Body of pancreas (tissue), 4 donors: ENCODE measurements around the gene IRF3. TPM values are rescaled to one million over a fixed set of nuclear protein-coding genes. Genes with fewer than 3 reads are reported as not detected.

Experiments used
- ATAC-seq: fragments of 150-250 bp; one replicate; pipeline ENCODE4 v1.9.1; 2016
- DNase-seq, 4 donors: peaks; one replicate each; pipeline ENCODE4 v3.0.0-alpha.2; 2019
- H3K27ac ChIP-seq, 4 donors: fragments of 200-600 bp; sonication (generic); 1 replicate in 3 of 4; 2 replicates in 1 of 4; pipeline versions ENCODE4 v1.5.1 to v1.6.1; 2016 to 2019; ENCODE audit warnings: mild to moderate bottlenecking in 1 of 4, mixed read lengths in 1 of 4, moderate library complexity in 1 of 4
- H3K27me3 ChIP-seq, 2 donors: fragments of 200-600 bp; sonication (generic); one replicate each; pipeline ENCODE4 v1.6.0; 2016; ENCODE audit warnings: mild to moderate bottlenecking in 1 of 2
- H3K36me3 ChIP-seq, 2 donors: fragments of 200-600 bp; sonication (generic); replicated peaks in 1 of 2; 2 replicates each; pipeline ENCODE4 v1.5.1; 2016; ENCODE audit warnings: low read depth in 2 of 2; ENCODE audit not compliant: insufficient read depth in 1 of 2
- H3K4me1 ChIP-seq: fragments of 200-600 bp; sonication (generic); one replicate; pipeline ENCODE4 v1.6.0; 2016
- H3K4me3 ChIP-seq, 2 donors: fragments of 200-600 bp; sonication (generic); 1 replicate in 1 of 2; 2 replicates in 1 of 2; pipeline ENCODE4 v1.5.1; 2016 to 2019
- H3K9me3 ChIP-seq, 3 donors: fragments of 200-600 bp; sonication (generic); 1 replicate in 2 of 3; 2 replicates in 1 of 3; pipeline ENCODE4 v1.5.1; 2016
- POLR2A ChIP-seq, 3 donors: fragments of 450-650 bp; IDR thresholded peaks; one replicate each; pipeline ENCODE4 v1.6.1; 2016; ENCODE audit warnings: antibody characterized with exemption in 3 of 3, mild to moderate bottlenecking in 2 of 3
- WGBS, 2 donors: methylation state at CpG; one replicate each; pipeline ENCODE4 v1.1.5; 2017; 5-methylcytosine and 5-hydroxymethylcytosine counted together
- intact Hi-C: fragments of 100-400 bp; cut with DNase I; formaldehyde crosslinking; loops from one replicate; pipeline ENCODE4 v1.15.1; 2023
- total RNA-seq, 2 donors: library from RNA; depleted of rRNA; stranded (reverse); fragments of >200 nt; gene quantifications; one replicate each; pipeline ENCODE4 v1.1.0, GENCODE V29; 2016
- TF ChIP-seq, protein P1 (sequence below), 7 experiments: fragments of 450-650 bp in 4 of 7; fragments of 200-600 bp in 3 of 7; sonication (generic) in 3 of 7; IDR thresholded peaks; one replicate each; pipeline ENCODE4 v1.5.1; 2016 to 2019; ENCODE audit warnings: antibody characterized with exemption in 7 of 7

Gene IRF3
- total RNA-seq, 2 donors from 2014 or later: 46.7 to 134 TPM

DNA sequence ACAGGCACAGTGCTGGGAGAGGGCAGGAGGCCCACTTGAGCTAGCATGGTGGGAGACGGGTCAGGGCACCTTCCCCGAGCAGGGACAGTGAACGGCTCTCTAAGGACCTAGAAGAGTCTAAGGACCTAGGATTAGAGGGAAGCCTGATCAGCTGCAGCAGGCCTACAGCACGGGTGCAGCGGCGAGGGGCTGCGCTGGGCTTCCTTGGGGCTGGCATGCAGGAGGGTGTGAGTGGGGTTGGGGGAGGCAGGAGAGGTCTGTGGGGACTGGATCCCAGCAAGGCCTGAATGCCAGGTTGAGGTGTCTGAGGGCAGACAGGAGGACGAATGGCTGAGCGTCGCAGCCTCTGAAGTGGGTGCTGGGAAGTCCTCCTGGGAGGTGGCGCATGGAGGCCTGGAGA lies 20.1 kb downstream of the IRF3 start:
- H3K36me3 ChIP-seq: peaks cover 0 to 3% of the 10 kb centered on the region in 2 donors

DNA sequence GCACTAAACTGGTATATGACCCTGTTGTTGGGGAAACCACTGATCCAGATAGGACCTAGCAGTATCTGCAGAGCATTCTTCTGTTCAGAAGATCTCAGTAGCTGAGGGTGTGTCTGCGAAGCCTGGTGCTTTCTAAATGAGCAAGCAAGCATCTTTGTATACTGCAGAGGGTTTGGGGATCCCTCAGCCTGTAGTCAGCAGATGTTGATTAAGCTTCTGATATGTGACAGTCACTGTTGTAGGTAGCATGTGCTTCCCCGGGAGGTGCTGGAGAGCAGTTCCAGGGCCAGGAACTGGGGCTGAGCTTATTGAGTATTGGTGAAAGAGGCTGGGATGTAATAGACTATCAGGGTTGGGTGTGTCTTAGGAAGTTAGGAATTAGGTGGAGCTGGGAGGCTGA lies 22.2 kb downstream of the IRF3 start:
- Histone ChIP-seq H3K4me3 (no peak overlapping the region), H3K27me3 (no peaks in the 10 kb centered on the region), H3K27ac (no peak overlapping the region), H3K9me3 (no peaks in the 10 kb centered on the region), H3K4me1 (peaks cover 45% of the 10 kb centered on the region), H3K36me3 (no peaks in the 10 kb centered on the region)
- WGBS, 2 donors: 64 to 65% methylated on average over 2 of the region's 2 CpGs
- no peak for TF ChIP-seq POLR2A (IDR thresholded peaks at IDR 0.05)
- TF ChIP-seq, protein P1, sequence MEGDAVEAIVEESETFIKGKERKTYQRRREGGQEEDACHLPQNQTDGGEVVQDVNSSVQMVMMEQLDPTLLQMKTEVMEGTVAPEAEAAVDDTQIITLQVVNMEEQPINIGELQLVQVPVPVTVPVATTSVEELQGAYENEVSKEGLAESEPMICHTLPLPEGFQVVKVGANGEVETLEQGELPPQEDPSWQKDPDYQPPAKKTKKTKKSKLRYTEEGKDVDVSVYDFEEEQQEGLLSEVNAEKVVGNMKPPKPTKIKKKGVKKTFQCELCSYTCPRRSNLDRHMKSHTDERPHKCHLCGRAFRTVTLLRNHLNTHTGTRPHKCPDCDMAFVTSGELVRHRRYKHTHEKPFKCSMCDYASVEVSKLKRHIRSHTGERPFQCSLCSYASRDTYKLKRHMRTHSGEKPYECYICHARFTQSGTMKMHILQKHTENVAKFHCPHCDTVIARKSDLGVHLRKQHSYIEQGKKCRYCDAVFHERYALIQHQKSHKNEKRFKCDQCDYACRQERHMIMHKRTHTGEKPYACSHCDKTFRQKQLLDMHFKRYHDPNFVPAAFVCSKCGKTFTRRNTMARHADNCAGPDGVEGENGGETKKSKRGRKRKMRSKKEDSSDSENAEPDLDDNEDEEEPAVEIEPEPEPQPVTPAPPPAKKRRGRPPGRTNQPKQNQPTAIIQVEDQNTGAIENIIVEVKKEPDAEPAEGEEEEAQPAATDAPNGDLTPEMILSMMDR (IDR thresholded peaks at IDR 0.05): no peak
- no peak for ATAC-seq
- DNase-seq: no peak
- intact Hi-C loops: no loop called here

More for the DNA sequence above, 20.1 kb downstream of the IRF3 start:
- Histone ChIP-seq H3K9me3 (no peaks in the 10 kb centered on the region), H3K27ac (no peak overlapping the region), H3K4me3 (no peak overlapping the region), H3K4me1 (peaks cover 31% of the 10 kb centered on the region), H3K27me3 (no peaks in the 10 kb centered on the region)
- intact Hi-C loops: no loop called here
- no peak for ATAC-seq
- no peak for DNase-seq
- TF ChIP-seq POLR2A (IDR thresholded peaks at IDR 0.05): no peak
- TF ChIP-seq, protein P1 (IDR thresholded peaks at IDR 0.05): no peak
- WGBS, 2 donors: 84 to 94% methylated on average over 11 of the region's 11 CpGs

DNA sequence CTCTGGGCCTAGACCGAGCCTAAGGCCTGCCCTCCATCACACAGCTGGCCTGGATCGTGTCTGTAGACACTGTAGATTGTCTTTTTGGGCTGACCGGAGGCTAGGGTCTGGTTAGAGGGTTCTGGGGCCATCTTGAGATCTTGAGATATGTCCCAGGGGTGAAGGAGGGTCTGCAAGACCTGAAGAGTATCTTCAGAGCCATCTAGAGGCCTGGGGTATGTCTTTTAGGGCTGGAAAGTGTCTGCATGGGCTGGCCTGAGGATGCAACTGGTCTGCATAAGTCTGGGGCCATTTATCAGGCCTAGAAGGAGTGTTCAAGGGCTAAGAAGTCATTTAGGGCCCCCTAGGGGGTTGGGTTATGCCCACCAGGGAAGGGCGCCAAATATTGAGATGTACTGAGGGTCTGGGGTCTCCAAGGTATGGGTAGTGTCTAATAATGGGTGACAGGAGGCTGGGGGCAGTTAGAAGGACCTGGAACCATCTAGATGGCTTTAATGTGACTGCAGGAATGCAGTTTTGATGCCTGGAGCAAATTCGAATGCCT lies 23.1 kb downstream of the IRF3 start:
- DNase-seq (no peak), ATAC-seq (no peak)
- Histone ChIP-seq H3K27ac (peak overlapping the region; percentile 69 to 96 (median 73)), H3K4me3 (peak overlapping the region; percentile 86 to 92), H3K9me3 (no peaks in the 10 kb centered on the region), H3K36me3 (no peaks in the 10 kb centered on the region), H3K27me3 (no peaks in the 10 kb centered on the region), H3K4me1 (peaks cover 54% of the 10 kb centered on the region)
- 2 to 6% methylated on average over 2 to 5 of the region's 5 CpGs for WGBS, 2 donors
- no peak for TF ChIP-seq POLR2A (IDR thresholded peaks at IDR 0.05)
- TF ChIP-seq, protein P1 (IDR thresholded peaks at IDR 0.05): no peak
- intact Hi-C loops: no loop called here

DNA sequence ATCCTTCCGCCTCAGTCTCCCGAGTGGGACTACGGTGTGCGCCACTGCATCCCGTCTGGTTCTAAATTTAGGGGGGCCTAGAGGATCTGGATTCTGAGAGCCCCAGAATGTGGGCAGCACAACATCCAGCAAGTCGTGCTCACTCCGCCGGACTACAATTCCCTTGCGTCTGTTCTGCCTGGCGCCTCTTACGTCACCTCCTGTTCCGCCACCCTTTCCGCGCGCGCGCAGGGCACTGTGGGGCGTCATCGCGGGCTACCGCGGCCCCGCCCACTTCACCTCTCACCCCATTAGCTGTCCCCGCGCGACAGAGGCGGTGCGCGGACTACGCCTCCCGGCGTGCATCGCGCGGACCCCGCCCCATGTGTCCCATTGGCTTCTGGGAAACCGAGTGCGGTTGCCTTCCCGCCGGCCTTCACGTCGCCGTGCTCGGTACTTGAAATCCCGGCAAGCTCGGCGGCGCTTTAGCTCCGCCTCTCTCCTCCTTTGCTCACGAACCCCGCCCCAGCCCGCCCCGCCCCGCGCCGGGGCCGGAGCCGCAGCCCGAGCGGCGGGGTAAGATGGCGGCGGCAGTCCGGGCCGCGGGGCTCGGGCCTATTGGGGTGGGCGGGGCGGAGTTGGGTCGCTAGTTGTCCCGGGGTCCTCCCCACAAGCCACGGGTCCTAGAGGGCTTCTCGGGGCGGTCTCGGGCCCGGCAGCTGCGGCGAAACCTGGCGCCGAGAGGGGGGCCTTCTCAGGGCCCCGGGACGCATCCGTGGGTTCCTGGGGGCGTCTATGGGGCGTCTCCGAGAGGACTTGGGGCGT lies 23.8 kb downstream of the IRF3 start, which contains the start of gene SCAF1:
Gene SCAF1 (plus strand): TSS at position 522 of the 804 bp plus-strand sequence. CDS start 2,818 bp downstream, outside the sequence.
- 0 to 5% methylated on average over 12 to 63 of the region's 87 CpGs for WGBS, 2 donors

More for the DNA sequence above, 23.8 kb downstream of the IRF3 start, which contains the start of gene SCAF1:
- Histone ChIP-seq H3K27me3 (no peaks in the 10 kb centered on the region), H3K27ac (peak within 1 kb of the TSS; percentile 94 to 99 (median 97)), H3K9me3 (no peaks in the 10 kb centered on the region), H3K36me3 (no peaks in the 10 kb centered on the region), H3K4me1 (peaks cover 54% of the 10 kb centered on the region), H3K4me3 (peak within 1 kb of the TSS; percentile 86 to 92)
- peak; percentile 78 for ATAC-seq
- peak; percentile 90 to 92 (median 92) for TF ChIP-seq POLR2A (IDR thresholded peaks at IDR 0.05)
- TF ChIP-seq, protein P1 (IDR thresholded peaks at IDR 0.05): no peak
- peak; percentile 99 to 100 (median 100) for DNase-seq
- intact Hi-C loops: no loop called here
